Endothelial cell of umbilical vein (primary cell): ENCODE data around the gene PPP1R1C.

ENCODE experiments used
- EZH2 ChIP-seq: IDR thresholded peaks from 2 replicates; pipeline ENCODE4 v1.6.1; 2012; ENCODE audit warnings: borderline replicate concordance, low read depth, mild to moderate bottlenecking, moderate library complexity, low read length, inconsistent platforms; ENCODE audit not compliant: severe bottlenecking
- GATA2 ChIP-seq: IDR thresholded peaks from 2 replicates; pipeline ENCODE4 v1.7.0; 2011; ENCODE audit warnings: low read depth, mild to moderate bottlenecking, moderate library complexity, mixed read lengths, low read length; ENCODE audit not compliant: insufficient read length, insufficient read depth
- JUN ChIP-seq: IDR thresholded peaks from 2 replicates; pipeline ENCODE4 v1.6.1; 2011; ENCODE audit warnings: borderline replicate concordance, low read depth; ENCODE audit not compliant: insufficient read length, insufficient read depth
- MYC ChIP-seq: IDR thresholded peaks from one replicate; pipeline ENCODE4 v1.6.1; 2011; ENCODE audit warnings: mild to moderate bottlenecking, low read depth, low read length
- POLR2A ChIP-seq: IDR thresholded peaks from 2 replicates; pipeline ENCODE4 v1.6.1; 2012; ENCODE audit warnings: low read depth, mild to moderate bottlenecking, control low read depth, low read length
- POLR2AphosphoS5 ChIP-seq: IDR thresholded peaks from 2 replicates; pipeline ENCODE4 v1.6.1; 2012; ENCODE audit warnings: low read depth, mild to moderate bottlenecking, control low read depth, low read length, moderate library complexity; ENCODE audit not compliant: insufficient read depth
- TF ChIP-seq, protein P1 (sequence below), 2 donors: IDR thresholded peaks; 1 replicate in 1 of 2; 2 replicates in 1 of 2; pipeline ENCODE4 v1.5.1; 2011; ENCODE audit warnings: low read length in 2 of 2, mild to moderate bottlenecking in 2 of 2, moderate library complexity in 2 of 2, control low read depth in 1 of 2, inconsistent platforms in 1 of 2, low read depth in 1 of 2; ENCODE audit not compliant: insufficient read depth in 1 of 2; ENCODE audit errors: extremely low read depth in 1 of 2
- TF ChIP-seq, protein P2 (sequence below): IDR thresholded peaks from 2 replicates; pipeline ENCODE4 v1.6.1; 2011; ENCODE audit not compliant: insufficient read depth, insufficient read length

DNA sequence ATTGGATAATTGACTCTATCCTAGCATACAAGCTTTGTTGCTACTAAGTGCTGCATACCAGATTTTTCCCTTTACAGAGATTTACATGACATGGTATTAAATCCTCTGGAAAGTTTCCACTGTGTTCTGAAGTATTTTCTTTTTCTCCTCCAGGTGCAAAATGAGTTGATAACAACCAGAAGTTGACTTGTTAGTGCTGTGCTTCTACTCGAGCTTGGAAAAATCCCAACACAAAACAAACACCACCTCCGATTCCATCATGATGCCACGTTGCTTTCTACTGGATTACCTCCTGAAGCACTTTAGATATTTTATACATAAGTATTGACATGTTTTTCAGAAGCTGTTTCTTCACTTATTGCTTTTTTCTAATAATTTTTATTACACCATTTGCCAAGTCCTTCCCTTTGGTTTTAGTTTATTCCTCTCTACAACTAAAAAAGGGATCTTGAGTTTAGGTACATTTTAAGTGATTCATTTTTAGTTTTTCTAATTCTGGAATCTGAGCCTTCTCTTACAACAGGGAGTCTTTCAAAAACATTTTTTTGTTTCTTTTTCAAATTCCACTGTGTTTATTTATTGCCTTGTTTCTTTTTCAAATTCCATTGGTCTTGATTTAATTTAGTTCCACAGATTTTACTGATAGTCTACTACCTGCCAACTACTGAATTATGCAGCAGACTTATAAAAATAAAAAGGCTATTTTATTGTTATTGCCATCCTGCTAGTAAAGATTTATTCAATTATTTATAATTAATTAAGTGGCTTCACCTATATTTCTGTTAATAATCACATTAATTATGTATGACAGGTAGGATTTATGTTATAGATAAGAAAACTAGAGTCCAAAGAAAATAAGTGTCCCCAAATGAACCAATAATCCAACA is 143.4 kb downstream of the PPP1R1C start:
- no peak for TF ChIP-seq POLR2AphosphoS5
- TF ChIP-seq, protein P1, sequence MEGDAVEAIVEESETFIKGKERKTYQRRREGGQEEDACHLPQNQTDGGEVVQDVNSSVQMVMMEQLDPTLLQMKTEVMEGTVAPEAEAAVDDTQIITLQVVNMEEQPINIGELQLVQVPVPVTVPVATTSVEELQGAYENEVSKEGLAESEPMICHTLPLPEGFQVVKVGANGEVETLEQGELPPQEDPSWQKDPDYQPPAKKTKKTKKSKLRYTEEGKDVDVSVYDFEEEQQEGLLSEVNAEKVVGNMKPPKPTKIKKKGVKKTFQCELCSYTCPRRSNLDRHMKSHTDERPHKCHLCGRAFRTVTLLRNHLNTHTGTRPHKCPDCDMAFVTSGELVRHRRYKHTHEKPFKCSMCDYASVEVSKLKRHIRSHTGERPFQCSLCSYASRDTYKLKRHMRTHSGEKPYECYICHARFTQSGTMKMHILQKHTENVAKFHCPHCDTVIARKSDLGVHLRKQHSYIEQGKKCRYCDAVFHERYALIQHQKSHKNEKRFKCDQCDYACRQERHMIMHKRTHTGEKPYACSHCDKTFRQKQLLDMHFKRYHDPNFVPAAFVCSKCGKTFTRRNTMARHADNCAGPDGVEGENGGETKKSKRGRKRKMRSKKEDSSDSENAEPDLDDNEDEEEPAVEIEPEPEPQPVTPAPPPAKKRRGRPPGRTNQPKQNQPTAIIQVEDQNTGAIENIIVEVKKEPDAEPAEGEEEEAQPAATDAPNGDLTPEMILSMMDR (IDR thresholded peaks at IDR 0.05; ENCODE audit: extremely low read depth in 1 of 2, insufficient read depth in 1 of 2, low read depth in 1 of 2, low read length in 2 of 2), result no peak
- TF ChIP-seq, protein P2, sequence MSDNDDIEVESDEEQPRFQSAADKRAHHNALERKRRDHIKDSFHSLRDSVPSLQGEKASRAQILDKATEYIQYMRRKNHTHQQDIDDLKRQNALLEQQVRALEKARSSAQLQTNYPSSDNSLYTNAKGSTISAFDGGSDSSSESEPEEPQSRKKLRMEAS, result no peak
- no peak for TF ChIP-seq POLR2A
- no peak for TF ChIP-seq EZH2
- no peak for TF ChIP-seq JUN
- no peak for TF ChIP-seq MYC
- no peak for TF ChIP-seq GATA2
